ENCODE results near the gene LRP5. TPM values are rescaled to one million over a fixed set of nuclear protein-coding genes. Genes with fewer than 3 reads are reported as not detected.

The LRP5 gene
- total RNA-seq, 1 experiment from 2014 or later = 55.2 TPM

- no peak for TF ChIP-seq MAX (IDR thresholded peaks at IDR 0.05)
Observed at GRCh38 chr11:68352591-68352990, 40.2 kb downstream of the LRP5 start (continued).

- no TSS peak for BruUV-seq (replicated peaks)
- Histone ChIP-seq H2AFZ (ENCODE audit: low read depth, low read length, poor library complexity, severe bottlenecking) (no peak overlapping the region), H3K79me2 (ENCODE audit: insufficient read depth, low read length) (peaks cover 10% of the 10 kb centered on the region; the same call in 1 of the 2 replicates), H3K4me2 (ENCODE audit: low read length) (peak overlapping the region; percentile 82), H3K4me3 (replicated peaks in 1 of 2; ENCODE audit: low read depth in 1 of 2, low read length in 2 of 2) (no peak overlapping the region), H3K9me3 (ENCODE audit: control insufficient read depth in 1 of 2, insufficient read depth in 1 of 2, low read depth in 1 of 2, low read length in 2 of 2) (no peaks in the 10 kb centered on the region), H3K27me3 (ENCODE audit: insufficient read depth, low read length) (no peaks in the 10 kb centered on the region), H3K27ac (ENCODE audit: low read depth, low read length) (peak overlapping the region; percentile 96), H4K20me1 (ENCODE audit: insufficient read depth) (no peaks in the 10 kb centered on the region), H3K9ac (ENCODE audit: low read length) (peak overlapping the region; percentile 70; the same call in 1 of the 2 replicates), H3K4me1 (ENCODE audit: control insufficient read depth in 1 of 2, insufficient read depth in 2 of 2, low read length in 2 of 2) (peaks cover 35 to 45% of the 10 kb centered on the region in 2 experiments), H3K9me2 (ENCODE audit: insufficient read depth) (no peaks in the 10 kb centered on the region), H3K36me3 (ENCODE audit: control insufficient read depth in 1 of 2, insufficient read depth in 2 of 2, low read length in 2 of 2) (peaks cover 2% of the 10 kb centered on the region in 2 experiments; a peak in 1 of 4 replicates)
- DNase-seq (ENCODE audit: low read depth, low spot score) (no peak), ATAC-seq (no peak)
- ChIA-PET RAD21 (ENCODE audit: low non-redundant PET in 1 of 2, low total read pairs in 2 of 2, uncharacterized antibody in 2 of 2, unreplicated experiment in 2 of 2) (no interaction called here), CTCF (no interaction called here), POLR2A (no interaction called here)
- no peak for TF ChIP-seq EZH2 (IDR thresholded peaks at IDR 0.05)
- intact Hi-C loops (cut with micrococcal nuclease) = no loop called here
Observed at GRCh38 chr11:68353118-68353517, 40.7 kb downstream of the LRP5 start.

- Histone ChIP-seq H4K20me1 (ENCODE audit: insufficient read depth) (no peaks in the 10 kb centered on the region), H3K27ac (ENCODE audit: low read depth, low read length) (peak overlapping the region; percentile 96), H3K9me3 (ENCODE audit: control insufficient read depth in 1 of 2, insufficient read depth in 1 of 2, low read depth in 1 of 2, low read length in 2 of 2) (no peaks in the 10 kb centered on the region), H3K4me1 (ENCODE audit: control insufficient read depth in 1 of 2, insufficient read depth in 2 of 2, low read length in 2 of 2) (peaks cover 35 to 45% of the 10 kb centered on the region in 2 experiments), H2AFZ (ENCODE audit: low read depth, low read length, poor library complexity, severe bottlenecking) (no peak overlapping the region), H3K27me3 (ENCODE audit: insufficient read depth, low read length) (no peaks in the 10 kb centered on the region), H3K4me3 (replicated peaks in 1 of 2; ENCODE audit: low read depth in 1 of 2, low read length in 2 of 2) (peak overlapping the region in 1 of 2 experiments; percentile 39; a peak in 1 of 4 replicates), H3K4me2 (ENCODE audit: low read length) (peak overlapping the region; percentile 82), H3K9me2 (ENCODE audit: insufficient read depth) (no peaks in the 10 kb centered on the region), H3K79me2 (ENCODE audit: insufficient read depth, low read length) (peaks cover 10% of the 10 kb centered on the region; the same call in 1 of the 2 replicates), H3K36me3 (ENCODE audit: control insufficient read depth in 1 of 2, insufficient read depth in 2 of 2, low read length in 2 of 2) (peaks cover 2 to 8% of the 10 kb centered on the region in 2 experiments; a peak in 2 of 4 replicates), H3K9ac (ENCODE audit: low read length) (peak overlapping the region; percentile 70)
- DNase-seq (ENCODE audit: low read depth, low spot score) = no peak
- no TSS peak for BruUV-seq (replicated peaks)
- ChIA-PET POLR2A (no interaction called here), CTCF (no interaction called here), RAD21 (ENCODE audit: low non-redundant PET in 1 of 2, low total read pairs in 2 of 2, uncharacterized antibody in 2 of 2, unreplicated experiment in 2 of 2) (no interaction called here)
- peak; percentile 10; the same call in 1 of the 2 replicates for ATAC-seq
- intact Hi-C loops (cut with micrococcal nuclease) = no loop called here
- TF ChIP-seq CEBPB (IDR thresholded peaks at IDR 0.05; ENCODE audit: low read depth) (no peak), SRF (IDR thresholded peaks at IDR 0.05; ENCODE audit: low read depth) (no peak), EZH2phosphoT487 (IDR thresholded peaks at IDR 0.05; ENCODE audit: borderline replicate concordance) (no peak), EGR1 (IDR thresholded peaks at IDR 0.05; ENCODE audit: low read depth) (no peak), ZFX (IDR thresholded peaks at IDR 0.05) (no peak), YY1 (IDR thresholded peaks at IDR 0.05; ENCODE audit: extremely low read depth, insufficient replicate concordance, low read depth, low read length) (no peak), ATF3 (IDR thresholded peaks at IDR 0.05) (no peak), MAX (IDR thresholded peaks at IDR 0.05) (no peak), POLR2A (IDR thresholded peaks at IDR 0.05; ENCODE audit: borderline replicate concordance, extremely low read depth, insufficient read depth, insufficient read length) (no peak), CTCF (IDR thresholded peaks at IDR 0.05 in 2 of 3, conservative IDR thresholded peaks at IDR 0.05 in 1 of 3; ENCODE audit: borderline replicate concordance in 1 of 3, insufficient read depth in 1 of 3, low read depth in 2 of 3, low read length in 2 of 3) (no peak), FOSL1 (IDR thresholded peaks at IDR 0.05; ENCODE audit: low read depth) (no peak), REST (IDR thresholded peaks at IDR 0.05; ENCODE audit: low read depth) (no peak)
Observed at GRCh38 chr11:68353669-68354068, 41.3 kb downstream of the LRP5 start.

Data from HCT116 (cell line).